Muscle layer of colon (tissue), 2 donors: ENCODE results near the gene DST.
"Not testable (repeated sequence)": the region's sequence is repeated elsewhere in the genome, so short reads cannot be mapped to it uniquely, and the experiment has no call there.

Source experiments
- H3K27ac ChIP-seq: one replicate; pipeline ENCODE4 v1.7.0; 2013; ENCODE audit warnings: low read depth, mild to moderate bottlenecking, low read length, moderate library complexity
- H3K27me3 ChIP-seq, 2 donors: one replicate each; pipeline ENCODE4 v1.7.0; 2013; ENCODE audit warnings: low read length in 2 of 2, mild to moderate bottlenecking in 2 of 2; ENCODE audit not compliant: insufficient read depth in 2 of 2, control insufficient read depth in 1 of 2
- H3K36me3 ChIP-seq: one replicate; pipeline ENCODE4 v1.7.0; 2013; ENCODE audit warnings: mild to moderate bottlenecking, low read length; ENCODE audit not compliant: insufficient read depth
- H3K4me1 ChIP-seq: one replicate; pipeline ENCODE4 v1.7.0; 2013; ENCODE audit warnings: mild to moderate bottlenecking, low read length; ENCODE audit not compliant: insufficient read depth
- H3K4me3 ChIP-seq, 2 donors: one replicate each; pipeline ENCODE4 v1.7.0; 2013; ENCODE audit warnings: low read length in 2 of 2, low read depth in 1 of 2, mild to moderate bottlenecking in 1 of 2, moderate library complexity in 1 of 2
- H3K9ac ChIP-seq: one replicate; pipeline ENCODE4 v1.7.0; 2013; ENCODE audit warnings: low read length
- H3K9me3 ChIP-seq: one replicate; pipeline ENCODE4 v1.7.0; 2013; ENCODE audit warnings: mild to moderate bottlenecking, low read length
- donor health status: abdominal sarcoma.
- donor health status: Adenocarcinoma of cecum.

Gene DST

DNA sequence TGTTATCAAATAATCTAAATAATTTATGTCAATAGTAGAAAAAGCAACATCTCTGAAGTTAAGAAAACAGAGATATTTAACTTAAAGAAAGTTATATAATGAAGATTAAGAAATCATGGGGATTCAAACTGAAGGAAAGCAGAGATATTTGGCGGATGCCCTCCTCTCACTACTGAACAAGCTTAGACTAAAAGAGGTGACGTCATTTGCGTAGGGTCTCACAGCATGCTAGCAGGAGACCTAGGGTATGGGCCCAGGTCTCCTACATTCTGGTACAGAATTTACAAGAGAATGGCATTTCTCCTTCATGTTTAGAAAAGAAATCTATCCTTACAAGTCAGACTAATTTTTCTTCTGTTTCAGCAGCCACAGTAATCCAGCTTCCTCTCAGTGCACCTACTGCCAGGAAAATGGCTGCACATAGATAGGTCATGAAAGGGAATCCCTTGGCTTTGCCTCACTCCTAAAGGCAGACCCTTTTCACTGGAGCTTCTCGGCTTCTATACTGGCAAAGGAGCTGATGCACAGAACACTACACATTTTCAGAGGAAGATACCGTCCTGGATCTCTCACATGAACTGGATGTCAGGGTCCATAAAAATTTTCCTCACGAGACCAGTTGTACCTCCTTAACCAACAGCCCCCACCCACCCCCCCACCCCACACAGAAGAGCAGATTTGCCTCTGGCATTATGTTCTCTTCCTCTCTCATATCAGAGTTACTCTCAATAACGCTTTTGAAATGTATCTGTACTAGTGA lies 41.8 kb upstream of the DST start:
- Histone ChIP-seq H3K27ac (no peak overlapping the region), H3K4me3 (no peak overlapping the region), H3K9me3 (no peaks in the 10 kb centered on the region), H3K4me1 (peaks cover 31% of the 10 kb centered on the region), H3K36me3 (no peaks in the 10 kb centered on the region), H3K27me3 (no peaks in the 10 kb centered on the region), H3K9ac (no peak overlapping the region)

DNA sequence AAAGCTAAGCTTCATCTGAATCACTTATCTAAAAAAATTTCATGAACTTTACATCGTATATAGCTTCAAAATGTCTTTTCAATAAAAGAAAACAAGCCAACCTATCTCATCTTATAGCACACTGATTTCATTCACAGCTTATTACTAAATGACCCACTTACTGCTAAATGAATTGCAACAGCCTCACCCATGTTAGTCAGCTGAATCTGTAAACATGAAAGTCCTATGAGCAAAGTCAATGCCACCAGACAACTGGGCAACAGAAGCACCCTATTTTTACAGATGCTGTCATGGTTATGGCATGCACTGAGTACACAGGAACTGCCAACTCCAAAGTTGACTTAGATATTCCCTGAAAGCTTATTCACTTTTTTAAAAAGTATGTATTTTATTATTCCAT lies 41.2 kb upstream of the DST start:
- Histone ChIP-seq H3K36me3 (no peaks in the 10 kb centered on the region), H3K27me3 (no peaks in the 10 kb centered on the region), H3K9ac (no peak overlapping the region), H3K9me3 (no peaks in the 10 kb centered on the region), H3K27ac (no peak overlapping the region), H3K4me3 (no peak overlapping the region), H3K4me1 (peaks cover 26% of the 10 kb centered on the region)

DNA sequence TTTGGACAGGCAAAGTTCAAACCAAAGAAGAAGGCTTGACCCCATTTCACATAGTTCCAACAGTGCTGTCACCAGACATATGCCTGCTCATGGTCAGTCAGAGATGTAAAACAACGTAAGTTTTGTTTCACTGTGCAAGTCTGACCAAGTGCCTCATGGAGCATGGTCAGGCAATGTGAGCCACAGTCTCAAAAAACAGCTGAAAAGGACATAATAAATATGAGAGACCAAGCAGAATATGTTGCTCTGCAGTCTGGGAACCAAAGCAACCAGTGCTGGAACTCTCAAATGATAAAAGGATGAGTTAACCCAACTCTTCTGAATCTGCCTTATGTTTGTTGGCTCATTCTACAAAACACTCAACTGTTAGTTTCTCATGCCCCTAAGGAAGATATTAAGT lies 39.9 kb upstream of the DST start:
- Histone ChIP-seq H3K9me3 (no peaks in the 10 kb centered on the region), H3K4me3 (no peak overlapping the region), H3K27ac (no peak overlapping the region), H3K27me3 (no peaks in the 10 kb centered on the region), H3K9ac (no peak overlapping the region), H3K36me3 (no peaks in the 10 kb centered on the region), H3K4me1 (peaks cover 27% of the 10 kb centered on the region)

DNA sequence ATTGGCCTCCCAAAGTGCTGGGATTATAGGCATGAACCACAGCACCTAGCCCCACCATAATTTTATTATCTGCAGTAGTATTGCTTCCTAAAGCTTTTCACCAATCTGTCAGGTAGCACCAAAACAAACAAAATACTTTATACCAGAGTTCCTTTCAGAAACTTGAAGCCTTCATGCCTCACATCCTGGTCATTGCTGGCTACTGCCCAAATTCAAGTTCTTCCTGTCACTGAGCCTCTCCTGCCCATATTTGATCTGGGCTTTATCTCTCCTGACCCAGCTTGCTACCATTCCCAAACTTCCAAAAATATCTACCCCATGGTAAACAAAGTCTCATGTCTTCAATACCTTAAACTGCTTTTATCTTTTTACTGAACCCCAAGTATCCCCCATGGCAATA lies 34.9 kb upstream of the DST start:
- Histone ChIP-seq H3K4me1 (peaks cover 10% of the 10 kb centered on the region), H3K36me3 (no peaks in the 10 kb centered on the region), H3K9me3 (no peaks in the 10 kb centered on the region), H3K4me3 (no peak overlapping the region), H3K27ac (no peak overlapping the region), H3K9ac (no peak overlapping the region), H3K27me3 (no peaks in the 10 kb centered on the region)

DNA sequence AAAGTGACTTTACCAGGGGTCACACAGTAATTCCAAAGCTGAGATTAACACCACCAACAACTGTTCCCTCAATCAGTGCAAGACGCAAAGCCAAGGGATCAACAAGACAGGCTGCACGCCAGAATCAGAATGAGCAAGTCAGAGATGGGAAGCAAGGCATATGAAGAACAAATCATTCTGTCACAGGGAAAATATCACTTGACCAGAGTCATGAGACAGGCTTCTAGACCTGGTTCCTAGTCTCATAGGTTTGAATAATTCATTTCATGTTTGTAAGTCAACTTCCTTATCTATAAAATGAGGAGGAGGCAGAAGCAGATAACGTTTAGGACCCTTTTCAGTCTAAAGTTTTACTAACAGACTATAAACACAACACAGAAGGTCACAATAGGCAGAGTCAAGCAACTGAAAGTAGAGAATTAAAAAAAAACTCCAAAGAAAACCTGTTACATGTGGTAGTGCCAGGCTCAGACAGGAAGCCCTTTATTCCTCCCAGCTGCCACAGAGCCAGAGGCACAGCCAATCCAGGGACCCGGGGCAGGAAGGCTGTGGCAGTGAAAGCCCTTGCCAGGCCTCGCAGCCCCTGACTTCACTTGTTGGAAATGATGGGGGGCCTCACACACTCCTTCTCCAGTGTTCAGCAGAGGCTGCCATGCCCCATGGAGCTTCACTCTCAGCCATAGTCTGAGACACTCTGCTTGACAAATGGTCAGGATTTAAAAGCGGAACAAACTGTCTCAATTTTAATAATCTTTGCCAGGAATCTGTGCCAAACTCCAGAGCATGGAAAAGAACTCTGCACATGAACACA lies 29.2 kb upstream of the DST start:
- Histone ChIP-seq H3K36me3 (no peaks in the 10 kb centered on the region), H3K9me3 (no peaks in the 10 kb centered on the region), H3K4me1 (peaks cover 25% of the 10 kb centered on the region), H3K27ac (no peak overlapping the region), H3K4me3 (no peak overlapping the region), H3K9ac (no peak overlapping the region), H3K27me3 (no peaks in the 10 kb centered on the region)

DNA sequence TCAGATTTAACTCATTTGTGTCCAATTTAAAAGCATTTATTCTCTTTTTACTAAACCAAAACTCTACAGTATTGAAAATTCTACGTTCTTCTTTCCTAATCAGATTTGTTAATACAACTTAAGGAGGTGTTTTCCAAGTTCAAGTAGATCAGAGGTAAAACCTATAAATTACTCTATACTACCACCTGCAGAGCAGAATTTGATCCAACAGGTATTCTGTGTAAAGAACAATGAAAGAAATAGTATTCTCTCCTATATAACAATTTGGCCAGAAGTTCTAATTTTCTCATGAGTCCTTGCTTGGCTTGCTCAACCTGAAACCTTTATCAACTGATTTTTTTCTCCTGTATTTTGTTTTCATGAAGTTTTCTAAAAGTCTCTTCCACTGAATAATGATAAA lies 28.5 kb upstream of the DST start:
- no peak overlapping the region for H3K4me3 ChIP-seq
- no peaks in the 10 kb centered on the region for H3K36me3 ChIP-seq
- no peaks in the 10 kb centered on the region for H3K27me3 ChIP-seq
- no peaks in the 10 kb centered on the region for H3K9me3 ChIP-seq
- no peak overlapping the region for H3K9ac ChIP-seq
- no peak overlapping the region for H3K27ac ChIP-seq
- H3K4me1 ChIP-seq = peaks cover 25% of the 10 kb centered on the region

DNA sequence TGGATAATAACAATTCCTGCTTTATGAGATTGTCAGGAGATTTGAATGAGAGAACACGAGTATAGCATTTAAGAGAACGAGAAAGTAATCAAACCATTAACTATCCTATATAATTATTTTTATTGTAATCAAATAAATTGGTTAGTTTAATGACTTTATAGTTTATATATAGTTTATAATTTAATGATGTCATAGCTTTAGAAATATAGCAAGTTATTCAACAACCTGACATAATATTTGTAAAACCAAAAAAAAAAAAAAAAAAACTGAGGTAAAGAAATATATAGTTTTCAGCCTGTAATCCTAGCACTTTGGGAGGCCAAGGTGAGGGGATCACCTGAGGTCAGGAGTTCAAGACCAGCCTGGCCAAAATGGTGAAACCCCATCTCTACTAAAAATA lies 26.4 kb upstream of the DST start:
- H3K27ac ChIP-seq = no peak overlapping the region
- H3K9ac ChIP-seq = no peak overlapping the region
- peaks cover 38% of the 10 kb centered on the region for H3K4me1 ChIP-seq
- H3K9me3 ChIP-seq = no peaks in the 10 kb centered on the region
- H3K27me3 ChIP-seq = no peaks in the 10 kb centered on the region
- H3K36me3 ChIP-seq = no peaks in the 10 kb centered on the region
- no peak overlapping the region for H3K4me3 ChIP-seq

DNA sequence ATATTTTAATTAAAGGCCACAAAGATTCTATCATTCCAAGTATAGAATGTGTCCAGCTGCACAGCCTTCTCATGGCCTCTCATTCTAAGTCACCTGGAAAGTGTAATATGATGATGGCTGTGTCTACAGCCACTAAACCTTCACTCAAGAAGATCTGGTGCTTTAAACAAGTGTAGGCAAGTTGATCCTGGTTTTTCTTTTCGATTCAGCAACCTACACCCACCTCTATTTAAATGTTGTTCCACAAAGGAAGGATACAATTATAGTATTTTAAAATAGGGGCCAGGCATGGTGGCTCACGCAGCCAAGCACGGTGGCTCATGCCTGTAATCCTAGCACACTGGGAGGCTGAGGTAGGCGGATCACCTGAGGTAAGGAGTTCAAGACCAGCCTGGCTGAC lies 25.5 kb upstream of the DST start:
- Histone ChIP-seq H3K27ac (no peak overlapping the region), H3K9ac (no peak overlapping the region), H3K9me3 (no peaks in the 10 kb centered on the region), H3K27me3 (no peaks in the 10 kb centered on the region), H3K36me3 (no peaks in the 10 kb centered on the region), H3K4me1 (peaks cover 41% of the 10 kb centered on the region), H3K4me3 (no peak overlapping the region)

DNA sequence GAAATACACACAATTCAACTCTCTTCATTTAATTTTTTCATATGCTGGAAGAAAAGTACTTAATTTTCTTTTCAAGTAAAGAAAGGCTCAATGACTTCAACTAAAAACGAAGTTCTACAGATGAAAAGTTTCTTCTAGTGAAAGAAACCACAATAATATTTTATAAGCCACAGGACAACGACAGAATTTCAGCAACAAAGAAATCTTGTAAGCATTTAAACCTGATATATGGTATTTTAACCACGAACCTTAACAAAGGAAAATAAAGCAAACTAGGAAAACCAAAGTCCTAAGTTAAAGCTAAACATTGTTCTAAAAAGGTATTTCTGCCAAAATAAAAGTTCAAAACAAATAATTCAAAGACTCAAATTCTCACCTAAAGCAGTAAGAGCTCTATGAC lies 24.6 kb upstream of the DST start:
- Histone ChIP-seq H3K4me3 (no peak overlapping the region), H3K9ac (no peak overlapping the region), H3K4me1 (peaks cover 43% of the 10 kb centered on the region), H3K27me3 (no peaks in the 10 kb centered on the region), H3K27ac (no peak overlapping the region), H3K9me3 (no peaks in the 10 kb centered on the region), H3K36me3 (no peaks in the 10 kb centered on the region)

DNA sequence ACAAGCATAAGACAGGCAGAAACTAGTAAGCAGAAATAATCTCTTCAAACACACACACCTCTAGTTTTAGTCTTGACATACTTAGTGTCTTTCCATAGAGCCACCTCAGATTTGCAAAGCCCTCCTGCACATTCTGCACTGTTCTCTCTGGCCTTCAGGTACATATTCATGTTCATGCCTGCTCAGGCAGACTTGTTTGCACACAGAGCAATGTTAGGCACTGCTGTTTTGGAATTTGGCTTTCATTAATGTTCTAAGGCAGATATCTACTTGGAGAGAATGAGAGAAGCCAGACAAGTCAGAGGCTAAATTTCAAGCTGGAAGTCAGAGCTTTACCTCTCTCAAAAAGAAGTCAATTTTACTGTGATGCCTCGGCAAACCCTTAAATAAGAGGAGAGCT lies 21.3 kb upstream of the DST start:
- H3K27ac ChIP-seq = no peak overlapping the region
- no peaks in the 10 kb centered on the region for H3K9me3 ChIP-seq
- H3K27me3 ChIP-seq = no peaks in the 10 kb centered on the region
- H3K4me1 ChIP-seq = peaks cover 40% of the 10 kb centered on the region
- H3K4me3 ChIP-seq = no peak overlapping the region
- H3K9ac ChIP-seq = no peak overlapping the region
- no peaks in the 10 kb centered on the region for H3K36me3 ChIP-seq

DNA sequence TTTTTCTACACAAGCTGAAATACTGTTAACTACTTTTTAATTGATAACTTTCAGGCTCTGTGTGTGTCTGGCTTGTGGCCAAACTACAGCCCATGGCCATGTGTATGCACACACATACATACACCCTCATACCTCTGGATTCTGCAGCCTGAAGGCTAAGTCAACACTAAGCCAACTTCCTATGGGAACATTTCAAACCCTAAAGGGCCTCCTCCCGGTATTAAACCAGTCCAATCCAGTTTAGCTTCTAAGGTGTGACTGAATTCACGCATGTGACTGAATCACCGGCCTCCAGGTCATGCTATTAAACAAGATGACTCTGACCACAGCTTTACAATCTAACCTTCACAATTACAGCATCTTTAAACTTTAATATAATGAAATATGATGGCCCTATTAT lies 20.7 kb upstream of the DST start:
- no peak overlapping the region for H3K9ac ChIP-seq
- no peaks in the 10 kb centered on the region for H3K9me3 ChIP-seq
- no peaks in the 10 kb centered on the region for H3K36me3 ChIP-seq
- peaks cover 44% of the 10 kb centered on the region for H3K4me1 ChIP-seq
- no peaks in the 10 kb centered on the region for H3K27me3 ChIP-seq
- no peak overlapping the region for H3K27ac ChIP-seq
- H3K4me3 ChIP-seq = no peak overlapping the region

DNA sequence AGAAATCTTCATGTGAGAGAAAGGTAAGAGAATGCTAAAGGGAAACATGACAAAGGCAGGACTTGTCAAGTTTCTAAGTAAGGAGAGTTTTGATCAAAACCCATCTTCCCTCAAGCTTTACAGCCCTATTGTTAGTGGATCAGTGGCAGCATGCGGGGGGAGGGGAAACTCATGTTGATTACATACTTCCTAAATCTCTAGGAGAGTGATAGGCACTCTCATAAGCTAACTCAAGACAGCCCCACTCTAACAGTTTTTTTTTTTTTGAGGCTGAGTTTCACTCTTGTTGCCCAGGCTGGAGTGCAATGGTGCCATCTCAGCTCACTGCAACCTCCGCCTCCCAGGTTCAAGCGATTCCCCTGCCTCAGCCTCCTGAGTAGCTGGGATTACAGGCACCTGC lies 18.6 kb upstream of the DST start:
- not testable (repeated sequence) for H3K27ac ChIP-seq, H3K9ac ChIP-seq, H3K27me3 ChIP-seq, H3K36me3 ChIP-seq, H3K9me3 ChIP-seq, H3K4me3 ChIP-seq
- peaks cover 43% of the 10 kb centered on the region for H3K4me1 ChIP-seq
